Activated CD4-positive, alpha-beta T cell treated with anti-CD3 and anti-CD28 coated beads for 4 hours (primary cell): ENCODE data around the gene SCN4B.
"Not testable (repeated sequence)": the region's sequence is repeated elsewhere in the genome, so short reads cannot be mapped to it uniquely, and the experiment has no call there.

Experiments used
- DNase-seq, 2 donors: peaks; one replicate each; pipeline ENCODE4 v3.0.0-alpha.2; 2020

The SCN4B gene

GRCh38 chr11:118152552-118153471, at the start of gene SCN4B:
SCN4B (minus strand) TSS chr11:118152823; CDS start chr11:118152673, 150 bp downstream.
- no peak for DNase-seq

DNA sequence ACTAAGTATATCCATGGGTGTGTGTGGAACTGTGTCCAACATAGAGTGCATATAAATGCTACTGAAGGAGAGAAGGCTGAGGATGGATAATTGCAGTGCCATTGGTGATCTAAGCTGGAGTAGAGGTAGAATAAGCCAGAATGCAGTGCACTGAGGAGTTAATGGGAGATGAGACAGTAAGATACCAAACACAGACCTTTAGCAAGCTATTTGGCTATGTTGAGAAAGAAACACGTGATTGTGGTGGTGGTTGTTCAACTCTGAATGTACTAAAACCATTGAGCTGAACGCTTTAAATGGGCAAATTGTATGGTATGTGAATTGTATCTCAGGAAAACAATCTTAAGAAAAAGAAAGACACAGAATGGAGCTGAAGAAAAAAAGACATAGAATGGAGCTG, 49.3 kb upstream of the SCN4B start:
- DNase-seq, result no peak

DNA sequence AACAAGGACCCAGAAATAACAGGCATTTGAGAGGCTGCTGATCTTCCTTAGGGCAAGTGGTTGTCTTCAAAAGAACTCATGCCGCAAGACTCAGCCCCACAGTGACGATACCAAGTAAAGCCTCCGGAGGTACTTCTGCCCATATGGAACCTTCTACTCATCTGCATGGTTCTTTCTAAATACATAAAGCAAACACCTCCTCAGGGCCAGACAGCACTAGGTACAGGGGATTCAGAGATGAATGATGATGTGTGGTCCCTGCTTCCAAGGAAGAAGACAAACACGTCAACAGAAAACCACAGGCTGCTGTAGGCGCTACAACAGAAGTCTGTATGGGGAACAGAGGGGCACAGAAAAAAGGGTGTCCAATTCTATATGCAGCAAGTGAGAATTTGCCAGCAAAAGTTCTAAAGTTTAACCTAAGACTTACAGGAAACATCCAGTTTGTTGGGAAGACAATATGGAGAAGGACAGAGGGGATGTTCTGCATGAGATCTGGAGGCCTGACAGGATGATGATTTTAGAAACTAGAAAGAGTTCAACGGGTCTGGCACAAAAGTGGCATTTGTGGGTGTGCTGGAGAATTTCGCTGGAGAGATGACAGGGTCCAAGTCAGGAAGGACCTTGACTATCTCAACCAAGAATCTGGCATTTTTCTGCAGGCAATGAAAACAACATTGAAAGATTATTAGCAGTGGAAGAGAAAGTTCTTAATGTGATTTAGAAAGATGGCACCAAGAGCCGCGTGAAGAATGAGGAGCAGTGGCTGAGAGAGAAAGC, 48.5 kb upstream of the SCN4B start:
- peak; percentile 50 to 56 for DNase-seq

DNA sequence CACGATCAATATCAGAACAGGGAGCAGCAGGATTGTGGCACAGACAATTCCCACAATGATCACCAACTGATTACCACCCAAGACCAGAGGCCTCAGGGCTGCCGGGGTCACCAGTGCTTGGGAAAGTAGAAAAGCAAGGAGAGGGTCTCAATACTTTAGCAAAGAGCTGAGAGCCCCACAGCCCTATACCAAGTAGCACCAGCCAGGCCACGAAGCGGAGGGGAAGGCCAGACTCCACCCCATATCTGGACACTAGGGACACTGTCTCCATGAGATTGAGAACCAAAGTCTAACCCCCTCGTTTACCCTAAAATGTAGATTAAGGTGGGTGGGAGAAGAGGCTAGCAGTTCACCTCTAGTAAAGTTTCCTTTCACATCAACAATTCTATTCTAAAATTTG, 47.9 kb upstream of the SCN4B start:
- no peak for DNase-seq

- no peak for DNase-seq
These were observed 46.5 kb upstream of the SCN4B start for GRCh38 chr11:118199135-118199534.

DNA sequence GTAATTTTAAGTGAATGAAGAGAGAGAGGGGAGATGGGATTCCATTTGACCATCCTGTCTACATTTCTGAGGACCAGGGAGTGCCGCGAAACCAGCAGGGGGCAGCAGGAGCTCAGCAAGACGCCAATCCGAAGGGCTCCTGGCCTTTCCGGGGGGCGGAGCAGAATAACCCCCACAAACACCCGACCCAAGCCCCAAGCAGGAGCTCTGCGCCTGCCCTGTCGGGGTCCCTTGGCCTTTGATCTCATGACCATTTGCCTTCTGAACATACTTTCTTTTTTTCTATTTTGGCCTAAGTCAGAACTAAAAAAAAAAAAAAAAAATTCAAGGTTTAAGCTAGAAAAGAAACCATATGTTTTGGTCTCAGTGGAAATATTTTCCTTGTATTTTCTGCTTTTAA, 45.7 kb upstream of the SCN4B start:
- peak; percentile 84 to 86 for DNase-seq

GRCh38 chr11:118194835-118195627, 42.4 kb upstream of the SCN4B start:
- DNase-seq, result no peak

DNA sequence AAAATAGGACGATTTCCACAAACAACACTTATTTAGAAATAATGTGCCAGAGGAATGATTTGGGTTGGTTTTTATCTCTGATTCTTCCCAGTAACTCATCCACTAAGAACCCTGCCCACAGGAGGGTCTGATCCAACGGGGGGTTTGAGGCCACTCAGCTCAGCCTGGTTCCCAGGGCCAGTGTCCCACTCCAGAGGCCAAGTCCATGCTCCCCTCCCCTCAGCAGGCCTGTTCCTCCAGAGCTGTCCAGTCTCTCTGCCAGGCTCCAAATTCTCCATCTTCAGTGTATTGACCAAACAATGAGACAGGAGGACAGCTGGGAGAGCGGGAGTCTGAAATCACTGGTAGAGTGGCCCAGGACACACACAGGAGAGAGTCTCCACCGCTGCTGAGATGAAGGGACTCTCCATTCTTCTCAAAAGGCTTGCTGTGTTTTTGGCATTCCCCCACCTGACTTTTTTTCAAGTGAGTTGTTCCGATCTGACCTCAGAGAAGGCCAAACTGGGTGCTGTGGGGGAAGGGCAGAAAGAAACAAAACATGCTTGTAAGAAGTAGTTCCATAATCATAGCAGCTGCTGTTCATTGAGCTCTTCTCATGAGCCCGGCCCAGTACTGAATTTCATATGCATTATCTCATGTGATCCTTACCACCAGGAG, 41.4 kb upstream of the SCN4B start:
- DNase-seq, result no peak

DNA sequence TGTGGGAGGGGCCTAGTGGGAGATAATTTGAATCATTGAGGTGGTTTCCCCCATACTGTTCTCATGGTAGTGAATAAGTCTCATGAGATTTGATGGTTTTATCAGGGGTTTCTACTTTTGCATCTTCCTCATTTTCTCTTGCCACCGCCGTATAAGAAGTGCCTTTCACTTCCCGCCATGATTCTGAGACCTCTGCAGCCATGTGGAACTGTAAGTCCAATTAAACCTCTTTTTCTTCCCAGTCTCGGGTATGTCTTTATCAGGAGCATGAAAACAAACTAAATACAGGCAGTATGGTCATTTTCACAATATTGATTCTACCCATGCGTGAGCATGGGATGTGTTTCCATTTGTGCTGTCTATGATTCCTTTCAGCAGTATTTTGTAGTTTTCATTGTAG, 40.2 kb upstream of the SCN4B start:
- not testable (repeated sequence) for DNase-seq

DNA sequence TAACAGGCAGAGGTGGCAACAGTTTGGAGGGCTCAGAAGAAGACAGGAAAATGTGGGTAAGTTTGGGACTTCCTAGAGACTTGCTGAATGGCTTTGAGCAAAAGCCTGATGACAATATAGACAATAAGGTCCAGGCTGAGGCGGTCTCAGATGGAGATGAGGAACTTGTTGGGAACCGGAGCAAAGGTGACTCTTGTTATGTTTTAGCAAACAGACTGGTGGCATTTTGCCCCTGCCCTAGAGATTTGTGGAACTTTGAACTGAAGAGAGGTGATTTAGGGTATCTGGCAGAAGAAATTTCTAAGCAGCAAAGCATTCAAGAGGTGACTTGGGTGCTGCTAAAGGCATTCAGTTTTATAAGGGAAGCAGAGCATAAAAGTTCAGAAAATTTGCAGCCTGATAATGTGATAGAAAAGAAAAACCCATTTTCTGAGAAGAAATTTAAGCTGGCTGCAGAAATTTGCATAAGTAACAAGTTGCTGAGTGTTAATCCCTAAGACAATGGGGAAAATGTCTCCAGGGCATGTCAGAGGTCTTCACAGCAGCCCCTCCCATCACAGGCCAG, 38.4 kb upstream of the SCN4B start:
- not testable (repeated sequence) for DNase-seq

GRCh38 chr11:118186346-118187107, 33.9 kb upstream of the SCN4B start:
- DNase-seq, result no peak

DNA sequence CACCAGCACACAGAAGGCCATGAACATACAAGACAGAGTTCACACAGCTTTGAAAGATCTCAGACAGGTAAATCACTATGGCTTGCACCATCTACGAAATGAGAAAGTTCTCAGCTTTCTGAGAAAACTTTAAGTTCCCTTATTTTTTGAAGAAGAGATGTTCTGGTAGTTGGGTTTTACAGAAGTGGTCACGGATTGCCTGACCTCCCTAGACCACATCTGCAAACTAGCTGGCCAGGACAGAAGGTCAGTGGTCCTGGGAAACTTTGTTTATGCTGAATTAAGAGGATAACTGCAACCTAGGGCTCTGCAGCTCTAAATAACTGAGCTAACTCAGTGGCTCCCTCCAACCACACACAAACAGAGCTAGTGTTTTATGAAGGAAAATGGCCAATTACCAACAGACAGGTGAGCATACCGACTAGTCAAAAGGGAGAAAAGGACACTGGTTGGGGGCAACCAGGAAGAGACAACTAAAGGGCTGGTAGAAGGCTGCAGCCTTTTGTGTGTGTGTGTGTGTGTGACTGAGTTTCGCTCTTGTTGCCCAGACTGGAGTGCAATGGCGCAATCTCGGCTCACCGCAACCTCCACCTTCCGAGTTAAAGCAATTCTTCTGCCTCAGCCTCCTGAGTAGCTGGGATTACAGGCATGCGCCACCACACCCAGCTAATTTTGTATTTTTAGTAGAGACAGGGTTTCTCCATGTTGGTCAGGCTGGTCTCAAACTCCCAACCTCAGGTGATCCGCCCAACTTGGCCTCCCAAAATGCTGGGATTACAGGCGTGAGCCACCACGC, 32.4 kb upstream of the SCN4B start:
- no peak for DNase-seq

DNA sequence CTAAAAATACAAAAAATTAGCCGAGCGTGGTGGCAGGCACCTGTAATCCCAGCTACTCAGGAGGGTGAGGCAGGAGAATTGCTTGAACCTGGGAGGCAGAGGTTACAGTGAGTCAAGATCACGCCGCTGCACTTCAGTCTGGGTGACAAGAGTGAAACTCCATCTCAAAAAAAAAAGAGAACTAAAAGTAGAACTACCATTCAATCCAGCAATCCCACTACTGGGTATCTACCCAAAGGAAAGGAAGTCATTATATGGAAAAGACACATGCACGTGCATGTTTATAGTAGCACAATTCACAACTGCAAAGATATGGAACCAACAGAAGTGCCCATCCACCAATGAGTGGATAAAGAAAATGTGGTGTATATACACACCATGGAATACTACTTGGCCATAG, 31.1 kb upstream of the SCN4B start:
- not testable (repeated sequence) for DNase-seq

- DNase-seq, result no peak
These were observed 27.7 kb upstream of the SCN4B start for GRCh38 chr11:118180300-118180703.

DNA sequence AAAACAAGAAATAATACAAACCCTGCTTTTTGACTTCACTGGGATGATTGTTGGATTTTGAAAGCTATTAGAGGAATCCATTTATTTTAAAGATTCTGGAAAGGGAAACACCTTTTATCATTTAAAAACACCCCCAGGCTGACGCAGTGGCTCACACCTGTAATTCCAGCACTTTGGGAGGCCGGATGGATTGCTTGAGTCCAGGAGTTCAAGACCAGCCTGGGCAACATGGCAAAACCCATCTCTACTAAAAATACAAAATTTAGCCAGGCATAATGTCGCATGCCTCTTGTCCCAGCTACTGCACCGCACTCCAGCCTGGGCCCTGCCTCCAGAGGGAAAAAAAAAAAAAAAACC, 24.1 kb upstream of the SCN4B start:
- no peak for DNase-seq

- DNase-seq, result no peak
These were observed 23.6 kb upstream of the SCN4B start, which contains the start of gene SCN2B for GRCh38 chr11:118175993-118176777. SCN2B (minus strand) TSS chr11:118176639; CDS start chr11:118176431, 208 bp downstream.

GRCh38 chr11:118175031-118175992, 22.7 kb upstream of the SCN4B start:
- DNase-seq, result no peak

GRCh38 chr11:118174006-118174567, 21.5 kb upstream of the SCN4B start:
- no peak for DNase-seq
